ENCODE data around the gene DLK1.

The DLK1 gene

DNA sequence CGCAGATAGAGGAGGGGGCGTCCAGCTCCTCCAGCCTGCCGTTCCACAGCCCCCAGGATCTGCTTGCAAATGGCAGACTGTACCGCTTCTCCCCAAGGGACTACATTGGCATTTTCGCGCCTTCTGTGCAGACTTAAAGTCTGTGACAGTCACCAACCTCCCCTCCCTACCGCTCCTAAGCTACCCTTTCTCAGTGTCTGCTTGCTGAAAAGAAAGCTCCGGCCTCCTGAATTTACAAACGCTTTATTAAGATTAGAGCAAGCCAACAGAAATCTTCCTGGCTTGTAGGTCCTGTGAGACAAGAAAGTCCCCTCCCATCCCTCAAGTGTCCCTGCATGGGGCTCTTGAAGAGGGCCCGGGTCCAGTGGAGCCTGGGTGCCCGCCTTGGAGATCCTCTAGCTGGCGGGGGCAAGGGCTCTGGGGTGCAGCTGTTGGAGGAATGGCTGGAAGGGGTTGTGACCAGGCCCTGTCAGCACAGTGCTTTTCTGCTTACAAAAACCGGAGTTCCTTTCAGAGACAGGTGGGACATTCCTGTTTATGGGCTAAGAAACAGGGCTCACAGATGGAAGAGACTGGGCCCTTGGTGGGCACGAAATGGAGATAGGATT, 2.8 kb upstream of the DLK1 start:
- TF ChIP-seq, protein P1, sequence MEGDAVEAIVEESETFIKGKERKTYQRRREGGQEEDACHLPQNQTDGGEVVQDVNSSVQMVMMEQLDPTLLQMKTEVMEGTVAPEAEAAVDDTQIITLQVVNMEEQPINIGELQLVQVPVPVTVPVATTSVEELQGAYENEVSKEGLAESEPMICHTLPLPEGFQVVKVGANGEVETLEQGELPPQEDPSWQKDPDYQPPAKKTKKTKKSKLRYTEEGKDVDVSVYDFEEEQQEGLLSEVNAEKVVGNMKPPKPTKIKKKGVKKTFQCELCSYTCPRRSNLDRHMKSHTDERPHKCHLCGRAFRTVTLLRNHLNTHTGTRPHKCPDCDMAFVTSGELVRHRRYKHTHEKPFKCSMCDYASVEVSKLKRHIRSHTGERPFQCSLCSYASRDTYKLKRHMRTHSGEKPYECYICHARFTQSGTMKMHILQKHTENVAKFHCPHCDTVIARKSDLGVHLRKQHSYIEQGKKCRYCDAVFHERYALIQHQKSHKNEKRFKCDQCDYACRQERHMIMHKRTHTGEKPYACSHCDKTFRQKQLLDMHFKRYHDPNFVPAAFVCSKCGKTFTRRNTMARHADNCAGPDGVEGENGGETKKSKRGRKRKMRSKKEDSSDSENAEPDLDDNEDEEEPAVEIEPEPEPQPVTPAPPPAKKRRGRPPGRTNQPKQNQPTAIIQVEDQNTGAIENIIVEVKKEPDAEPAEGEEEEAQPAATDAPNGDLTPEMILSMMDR (IDR thresholded peaks at IDR 0.05; ENCODE audit: unreplicated experiment in 3 of 3): no peak
- peak overlapping the region in 2 of 3 experiments; percentile 65 to 70 for H3K27ac Mint-ChIP-seq

DNA sequence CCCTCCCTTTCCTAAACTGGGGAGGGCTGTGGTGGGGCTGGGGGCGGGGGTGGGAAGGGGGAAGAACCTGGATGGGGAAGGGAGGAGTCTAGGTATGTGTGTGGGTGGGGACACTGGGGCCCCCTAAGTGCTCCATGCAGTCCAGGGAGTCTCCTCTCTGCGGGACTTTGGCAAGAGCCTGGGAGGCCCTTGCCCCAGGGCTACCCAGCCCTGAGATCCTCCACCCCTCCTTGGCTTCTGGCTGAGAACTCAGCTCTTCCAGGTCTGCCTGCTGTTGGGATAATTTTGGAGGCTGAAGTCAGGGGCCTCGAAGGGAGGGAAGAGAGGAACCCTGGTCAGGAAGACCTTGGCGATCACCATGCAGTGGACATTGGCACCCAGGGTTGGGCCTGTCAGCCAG, 2.2 kb upstream of the DLK1 start:
- H3K4me1 Mint-ChIP-seq: peaks cover 65% of the 10 kb centered on the region
- no peaks in the 10 kb centered on the region for H3K9me3 Mint-ChIP-seq
- H3K36me3 Mint-ChIP-seq (ENCODE audit: low read depth): no peaks in the 10 kb centered on the region
- H3K4me3 Mint-ChIP-seq: peak overlapping the region in 2 of 3 experiments; percentile 8 to 58
- H3K27me3 Mint-ChIP-seq (ENCODE audit: low read depth): peaks cover 76% of the 10 kb centered on the region
- TF ChIP-seq, protein P1 (IDR thresholded peaks at IDR 0.05; ENCODE audit: unreplicated experiment in 3 of 3): no peak
- H3K27ac Mint-ChIP-seq: no peak overlapping the region

More for the DNA sequence above, 2.8 kb upstream of the DLK1 start:
- H3K4me3 Mint-ChIP-seq: peak overlapping the region in 2 of 3 experiments; percentile 46 to 66
- H3K9me3 Mint-ChIP-seq: no peaks in the 10 kb centered on the region
- H3K4me1 Mint-ChIP-seq: peaks cover 65% of the 10 kb centered on the region
- no peaks in the 10 kb centered on the region for H3K36me3 Mint-ChIP-seq (ENCODE audit: low read depth)
- peaks cover 75% of the 10 kb centered on the region for H3K27me3 Mint-ChIP-seq (ENCODE audit: low read depth)

DNA sequence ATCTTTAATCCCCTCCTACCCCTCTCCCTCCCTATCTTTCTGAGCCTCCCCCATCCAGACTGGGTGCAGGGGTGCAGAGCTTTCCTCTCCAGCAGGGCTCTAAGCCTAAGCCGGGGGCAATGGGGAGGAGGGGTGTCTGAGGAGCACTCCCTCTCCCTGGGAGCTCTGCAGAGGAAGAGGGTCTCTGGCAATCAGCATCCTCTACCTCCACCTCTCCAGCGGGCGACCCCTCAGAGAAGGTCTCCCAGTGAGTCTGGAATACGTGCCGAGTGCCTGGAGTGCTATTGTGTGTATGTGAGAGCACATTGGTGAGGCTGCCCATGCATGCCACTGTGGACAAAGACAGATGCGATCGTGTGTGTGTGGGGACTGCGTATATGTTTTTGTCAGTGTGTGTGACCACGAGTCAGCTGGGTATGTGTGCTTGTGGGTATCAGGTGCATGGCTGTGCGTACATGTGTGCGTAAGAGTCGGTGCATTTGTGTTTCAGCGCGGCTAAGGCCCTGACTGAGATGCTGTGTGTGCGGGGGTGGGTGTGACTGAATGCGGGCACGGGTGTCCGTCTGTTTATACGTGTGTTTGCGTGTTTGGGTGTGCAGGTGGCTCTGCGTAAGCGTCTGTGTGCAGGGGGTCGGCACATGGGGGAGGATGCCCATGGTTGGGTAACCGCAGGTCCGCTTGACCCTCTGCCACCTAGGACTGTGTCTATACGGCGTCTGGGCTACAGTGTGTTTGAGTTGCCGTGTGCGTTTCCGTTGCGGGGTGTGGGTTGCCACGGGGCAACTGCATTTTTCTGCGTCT, 905 bp upstream of the DLK1 start:
- peak overlapping the region; percentile 71 to 88 (median 81) for H3K4me3 Mint-ChIP-seq
- H3K36me3 Mint-ChIP-seq (ENCODE audit: low read depth): no peaks in the 10 kb centered on the region
- TF ChIP-seq, protein P1 (IDR thresholded peaks at IDR 0.05; ENCODE audit: unreplicated experiment in 3 of 3): no peak
- no peaks in the 10 kb centered on the region for H3K9me3 Mint-ChIP-seq
- peaks cover 64% of the 10 kb centered on the region for H3K4me1 Mint-ChIP-seq
- H3K27ac Mint-ChIP-seq: peak overlapping the region in 2 of 3 experiments; percentile 4 to 26
- H3K27me3 Mint-ChIP-seq (ENCODE audit: low read depth): peaks cover 84% of the 10 kb centered on the region

DNA sequence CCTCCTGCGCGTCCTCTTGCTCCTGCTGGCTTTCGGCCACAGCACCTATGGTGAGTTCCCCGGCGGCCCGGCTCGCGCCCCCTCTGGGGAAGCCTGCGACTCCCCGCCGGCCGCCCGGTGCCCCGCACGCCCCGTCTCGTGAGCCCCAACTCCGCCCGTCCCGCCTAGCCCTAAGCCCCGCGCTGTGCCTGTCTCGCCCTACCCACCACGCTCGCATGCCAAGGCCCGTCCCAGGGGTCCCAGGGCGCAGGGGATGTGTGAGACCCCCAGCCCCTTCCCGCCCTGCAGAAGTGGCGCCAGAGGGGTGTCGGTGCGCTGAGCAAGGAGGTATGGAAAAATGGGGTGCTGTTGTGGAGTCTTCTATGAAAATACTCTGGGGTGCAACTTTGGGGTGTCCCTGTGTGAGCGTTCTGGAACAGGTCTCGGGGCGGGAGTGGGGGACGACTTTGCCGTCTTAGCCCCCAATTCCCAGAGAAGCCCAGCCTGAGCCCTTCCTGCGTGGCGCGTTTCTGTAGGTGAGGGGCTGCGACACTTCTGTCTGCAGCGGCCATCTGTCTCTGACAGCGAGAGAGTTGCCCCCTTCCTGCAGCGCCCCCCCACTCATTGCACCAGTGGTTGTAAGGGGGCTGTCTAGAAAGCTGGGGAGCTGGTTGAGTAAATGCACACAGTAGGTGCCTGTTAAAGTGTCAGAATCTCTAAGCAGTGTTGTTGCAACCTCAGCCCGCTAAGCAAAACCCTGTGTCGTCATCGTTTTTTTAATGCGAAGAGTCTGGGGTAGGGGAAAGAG, 587 bp downstream of the DLK1 start:
- Mint-ChIP-seq H3K4me1 (peaks cover 56% of the 10 kb centered on the region), H3K27me3 (ENCODE audit: low read depth) (peaks cover 82% of the 10 kb centered on the region), H3K27ac (peak overlapping the region in 2 of 3 experiments; percentile 25 to 43), H3K36me3 (ENCODE audit: low read depth) (no peaks in the 10 kb centered on the region), H3K4me3 (peak overlapping the region; percentile 70 to 91 (median 85)), H3K9me3 (no peaks in the 10 kb centered on the region)
- TF ChIP-seq, protein P1 (IDR thresholded peaks at IDR 0.05; ENCODE audit: unreplicated experiment in 3 of 3): no peak

DNA sequence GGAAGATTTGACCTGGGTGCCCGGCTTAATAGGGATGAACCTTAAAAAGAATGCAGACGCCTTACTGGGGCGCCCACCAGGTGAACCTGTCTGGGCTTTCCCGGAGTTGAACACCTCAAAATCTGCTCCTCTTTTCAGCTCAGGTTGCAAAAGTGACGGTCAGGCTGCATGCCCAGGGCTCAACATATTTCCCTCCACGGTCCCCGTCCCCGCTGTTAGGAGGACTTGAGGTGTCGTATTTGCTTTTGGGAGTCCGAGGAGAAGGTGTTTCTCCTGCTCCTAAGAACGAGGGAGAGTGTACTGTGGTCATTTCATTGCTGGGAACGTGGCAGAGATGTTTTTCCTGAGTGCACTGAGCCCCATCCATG, 1.2 kb downstream of the DLK1 start:
- Mint-ChIP-seq H3K9me3 (no peaks in the 10 kb centered on the region), H3K27ac (peak overlapping the region in 1 of 3 experiments; percentile 25), H3K36me3 (ENCODE audit: low read depth) (no peaks in the 10 kb centered on the region), H3K4me3 (peak overlapping the region; percentile 70 to 91 (median 85)), H3K27me3 (ENCODE audit: low read depth) (peaks cover 88% of the 10 kb centered on the region), H3K4me1 (peaks cover 55% of the 10 kb centered on the region)
- TF ChIP-seq, protein P1 (IDR thresholded peaks at IDR 0.05; ENCODE audit: unreplicated experiment in 3 of 3): no peak
